NOMO-1 treated with DMSO at 0.1 percent for 48 hours (cell line): ENCODE measurements around the gene AKR1D1.
"Not testable (repeated sequence)": the region's sequence is repeated elsewhere in the genome, so short reads cannot be mapped to it uniquely, and the experiment has no call there.

Experiments used
- DNase-seq: peaks from one replicate; lab custom pipeline; 2025; ENCODE audit not compliant: unreplicated experiment; lab: John Stamatoyannopoulos, UW

Gene AKR1D1

DNA sequence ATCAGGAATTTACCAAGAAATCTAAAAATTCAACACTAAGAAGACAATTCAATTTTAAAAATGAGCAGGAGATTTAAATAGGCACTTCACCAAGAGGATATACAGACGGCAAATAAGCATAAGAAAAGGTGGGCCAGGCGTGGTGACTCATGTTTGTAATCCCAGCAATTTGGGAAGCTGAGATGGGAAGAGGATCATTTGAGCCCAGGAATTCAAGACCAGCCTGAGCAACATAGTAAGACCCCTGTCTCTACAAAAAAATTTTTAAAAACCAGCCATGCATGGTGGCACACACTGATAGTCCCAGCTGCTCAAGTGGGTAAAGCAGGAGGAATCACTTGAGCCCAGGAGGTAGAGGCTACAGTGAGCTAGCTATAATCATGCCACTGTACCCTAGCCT is 3.5 kb upstream of the AKR1D1 start:
- no peak for DNase-seq

GRCh38 chr7:138074121-138074520 is 2.1 kb upstream of the AKR1D1 start:
- DNase-seq: no peak

DNA sequence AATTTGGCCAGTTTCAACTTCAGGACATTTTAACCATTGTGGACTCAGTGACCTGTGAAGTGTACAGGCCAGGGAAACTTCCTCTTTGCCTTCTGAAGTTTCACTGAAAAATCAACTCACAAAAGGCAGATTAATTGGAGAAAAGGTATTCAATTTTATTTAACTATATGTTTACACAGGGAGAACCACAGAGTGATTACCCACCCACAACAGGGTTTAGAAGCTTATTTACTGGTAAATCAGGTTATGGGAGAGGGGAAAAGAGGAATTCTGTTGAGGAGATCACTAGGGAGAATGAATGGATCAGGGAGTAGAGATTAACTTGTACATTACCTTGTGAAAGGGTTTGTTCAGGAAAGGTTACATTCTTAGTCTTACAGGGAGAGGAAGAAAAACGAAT is 1.7 kb upstream of the AKR1D1 start:
- no peak for DNase-seq

DNA sequence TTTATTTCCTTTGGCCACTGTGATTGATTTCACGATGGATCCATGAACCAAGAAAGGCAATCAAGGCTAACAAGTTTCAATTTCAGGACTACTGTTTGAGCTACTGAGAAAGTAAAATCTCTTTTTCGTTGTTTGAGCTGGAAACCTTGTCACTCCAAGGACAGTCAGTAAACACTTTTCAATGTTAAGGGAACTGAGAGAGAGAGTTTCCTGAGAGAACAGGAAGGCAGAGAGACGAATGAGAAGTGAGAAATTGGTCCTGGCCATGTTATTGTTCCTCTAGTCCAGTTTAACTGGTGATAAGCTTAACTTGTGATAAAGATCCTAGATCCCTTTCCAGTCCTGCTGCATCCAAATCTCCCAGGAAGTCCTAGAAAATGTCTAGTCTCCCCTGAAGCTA is 909 bp upstream of the AKR1D1 start:
- DNase-seq: no peak

GRCh38 chr7:138075786-138076185 is 473 bp upstream of the AKR1D1 start:
- not testable (repeated sequence) for DNase-seq

- DNase-seq: no peak
Observed at GRCh38 chr7:138077809-138078208, 1.6 kb downstream of the AKR1D1 start.

DNA sequence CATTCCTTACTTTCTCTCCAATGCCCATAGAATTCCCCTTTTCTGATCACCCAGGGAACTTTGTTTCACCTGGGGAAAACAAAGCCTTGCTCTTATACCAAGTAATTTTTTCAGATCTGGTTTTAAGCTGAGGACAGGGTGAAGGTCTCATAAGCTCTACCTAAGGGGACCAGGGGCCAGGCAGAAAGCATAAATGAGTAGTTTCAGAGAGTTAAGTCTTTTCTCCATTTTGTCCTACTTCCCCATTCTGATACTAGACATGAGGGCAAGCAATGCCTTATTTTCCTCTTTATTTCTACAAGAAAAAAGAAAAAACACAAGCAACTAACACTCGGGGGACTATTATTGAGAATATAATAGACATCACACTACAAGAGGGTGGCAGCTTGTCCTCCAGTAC is 2.9 kb downstream of the AKR1D1 start:
- DNase-seq: peak; percentile 1

GRCh38 chr7:138081868-138082267 is 5.6 kb downstream of the AKR1D1 start:
- no peak for DNase-seq

GRCh38 chr7:138083859-138084258 is 7.6 kb downstream of the AKR1D1 start:
- DNase-seq: no peak

GRCh38 chr7:138086563-138087270 is 10.5 kb downstream of the AKR1D1 start:
- no peak for DNase-seq

DNA sequence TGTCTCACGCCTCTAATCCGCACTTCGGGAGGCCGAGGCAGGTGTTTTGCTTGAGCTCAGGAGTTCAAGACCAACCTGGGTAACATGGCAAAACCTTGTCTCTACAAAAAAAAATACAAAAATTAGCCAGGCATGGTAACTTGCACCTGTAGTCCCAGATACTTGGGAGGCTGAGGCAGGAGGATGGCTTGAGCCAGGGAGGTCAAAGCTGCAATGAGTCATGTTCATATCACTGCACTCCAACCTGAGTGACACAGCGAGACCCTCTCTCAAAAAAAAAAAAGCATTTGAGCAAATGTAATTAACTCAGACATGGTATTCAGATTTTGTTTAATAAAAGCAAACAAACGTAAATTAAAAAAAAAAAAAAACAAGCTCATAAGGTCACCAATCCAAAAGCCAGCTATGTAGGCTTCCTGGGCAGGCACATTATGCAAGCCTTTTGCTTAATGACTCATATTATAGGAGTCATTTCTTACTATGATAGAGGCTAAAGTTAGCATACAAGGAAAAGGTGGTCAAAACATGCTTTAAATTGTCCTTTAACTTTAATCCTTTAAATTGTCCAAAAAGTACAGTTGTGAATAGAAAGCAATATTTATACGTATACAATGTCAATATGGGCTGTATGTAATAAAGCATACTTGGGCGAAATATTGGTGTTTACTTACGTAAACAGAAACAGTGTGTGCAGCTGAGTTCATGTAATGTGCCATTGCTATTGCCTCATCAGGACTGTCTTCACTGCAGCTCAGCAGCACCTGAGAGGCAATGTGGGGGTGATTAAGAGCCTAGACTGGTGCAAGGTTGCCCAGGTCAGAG is 13.0 kb downstream of the AKR1D1 start:
- no peak for DNase-seq

DNA sequence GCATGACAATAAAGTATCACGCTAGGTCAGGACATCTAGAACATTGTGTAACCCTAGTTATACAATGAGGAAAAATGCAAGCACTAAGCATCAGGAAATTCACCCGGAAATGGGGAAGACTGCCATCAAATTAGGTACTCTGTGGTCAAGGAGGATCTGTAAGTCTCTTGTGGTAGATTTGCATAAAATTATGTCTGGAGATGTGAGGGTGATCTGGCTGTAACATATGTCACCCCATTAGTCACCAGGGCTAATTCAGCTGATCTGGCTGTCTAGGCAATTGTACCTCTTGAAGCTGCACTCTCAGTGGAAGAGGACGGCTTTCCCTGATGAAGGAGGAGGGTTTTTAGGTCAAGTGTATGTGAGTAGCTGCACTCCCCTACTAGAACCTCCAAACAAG is 14.8 kb downstream of the AKR1D1 start:
- peak; percentile 4 for DNase-seq

- DNase-seq: not testable (repeated sequence)
Observed at GRCh38 chr7:138091840-138092239, 15.6 kb downstream of the AKR1D1 start.

DNA sequence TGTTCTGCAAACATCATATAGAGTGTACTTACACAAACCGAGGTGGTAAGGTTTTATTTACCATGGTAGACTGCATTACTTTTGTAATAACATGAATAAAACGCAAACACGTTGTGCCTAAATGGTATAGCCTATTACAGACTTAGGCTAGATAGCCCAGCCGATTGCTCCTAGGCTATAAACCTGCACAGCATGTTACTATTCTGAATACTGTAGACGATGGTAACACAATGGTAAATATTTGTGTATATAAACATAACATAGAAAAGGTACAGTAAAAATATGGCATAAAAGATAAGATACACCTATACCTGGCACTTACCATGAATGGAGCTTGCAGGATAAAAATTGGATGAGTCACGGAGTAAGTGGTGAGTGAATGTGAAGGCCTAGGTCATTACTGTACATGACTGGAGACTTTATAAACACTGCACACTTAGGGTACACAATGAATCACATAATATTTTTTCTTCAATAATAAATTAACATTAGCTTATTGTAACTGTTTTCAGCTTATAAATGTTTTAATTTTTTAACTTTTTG is 16.3 kb downstream of the AKR1D1 start:
- no peak for DNase-seq

DNA sequence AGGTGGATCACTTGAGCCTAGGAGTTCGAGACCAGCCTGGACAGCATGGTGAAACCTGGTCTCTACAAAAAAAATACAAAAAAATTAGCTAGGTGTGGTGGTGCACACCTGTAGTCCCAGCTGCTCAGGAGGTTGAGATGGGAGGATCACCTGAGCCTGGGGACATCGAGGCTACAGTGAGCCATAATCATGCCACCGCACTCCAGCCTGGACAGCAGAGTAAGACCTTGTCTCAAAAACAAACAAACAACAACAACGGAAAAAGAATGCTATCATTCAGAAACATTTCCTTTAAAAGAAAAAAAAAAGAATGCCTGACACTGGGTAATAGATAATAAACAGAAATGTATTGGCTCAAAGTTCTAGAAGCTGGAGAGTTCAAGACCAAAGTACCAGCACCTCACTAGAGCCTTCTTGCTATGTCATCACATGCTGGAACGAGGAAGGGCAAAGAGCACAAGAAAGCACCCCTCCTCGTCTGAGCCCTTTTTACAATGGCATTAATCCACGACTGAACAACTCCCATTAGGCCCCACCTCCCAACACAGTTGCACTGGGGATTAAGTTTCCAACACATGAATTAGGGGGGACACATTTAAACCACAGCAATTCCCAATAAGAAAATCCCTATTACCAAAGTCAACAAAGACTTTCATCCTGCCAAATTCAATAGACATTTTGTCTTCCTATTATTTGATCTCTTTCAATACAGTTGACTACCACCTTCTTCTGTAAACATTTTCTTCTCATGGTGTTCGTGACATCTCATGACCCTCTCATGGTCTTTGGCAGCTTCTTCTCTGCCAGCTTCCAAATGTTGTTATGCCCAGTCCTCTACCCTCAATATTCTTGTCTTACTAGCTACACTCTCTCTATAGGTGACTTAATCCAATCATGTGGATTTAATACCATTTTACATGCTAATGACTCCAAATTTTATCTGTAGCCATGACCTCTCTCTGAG is 20.0 kb downstream of the AKR1D1 start:
- no peak for DNase-seq

GRCh38 chr7:138097064-138097741 is 20.9 kb downstream of the AKR1D1 start:
- DNase-seq: peak; percentile 4

- DNase-seq: no peak
Observed at GRCh38 chr7:138099813-138100212, 23.6 kb downstream of the AKR1D1 start.

DNA sequence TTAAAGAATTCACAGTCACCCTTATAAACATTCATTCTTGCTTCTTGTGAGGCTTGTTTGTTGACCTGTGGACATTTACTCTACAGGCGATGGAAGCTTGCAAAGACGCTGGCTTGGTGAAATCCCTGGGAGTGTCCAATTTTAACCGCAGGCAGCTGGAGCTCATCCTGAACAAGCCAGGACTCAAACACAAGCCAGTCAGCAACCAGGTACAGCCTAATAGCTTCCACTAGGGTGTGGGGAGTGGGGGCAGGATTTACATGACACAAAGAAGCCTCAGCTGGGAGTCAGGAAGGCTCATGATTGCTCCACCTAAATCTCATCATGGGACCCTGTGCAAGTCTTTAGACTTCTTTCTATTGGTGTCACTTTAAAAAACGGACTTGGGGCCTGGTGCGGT is 29.0 kb downstream of the AKR1D1 start:
- no peak for DNase-seq

- no peak for DNase-seq
Observed at GRCh38 chr7:138115047-138115446, 38.8 kb downstream of the AKR1D1 start.

DNA sequence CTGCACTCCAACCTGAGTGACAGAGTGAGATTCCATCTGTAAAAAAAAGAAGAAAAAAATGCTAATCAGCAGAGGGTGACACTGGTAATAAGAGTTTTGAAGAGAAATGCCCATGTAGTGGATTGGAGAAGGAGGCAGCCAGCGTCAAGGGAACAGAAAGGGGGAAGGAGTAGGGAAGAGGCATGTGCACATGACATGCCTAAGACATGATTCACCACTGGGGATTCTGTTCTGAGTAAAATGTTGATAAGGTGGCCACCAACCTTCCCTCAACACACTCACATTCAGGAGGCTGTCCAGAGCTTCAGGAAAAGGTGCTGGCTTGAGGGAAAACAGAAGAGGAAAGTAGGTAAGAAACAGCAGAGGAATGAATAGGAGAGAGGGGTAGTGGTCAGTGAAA is 39.9 kb downstream of the AKR1D1 start:
- DNase-seq: no peak

DNA sequence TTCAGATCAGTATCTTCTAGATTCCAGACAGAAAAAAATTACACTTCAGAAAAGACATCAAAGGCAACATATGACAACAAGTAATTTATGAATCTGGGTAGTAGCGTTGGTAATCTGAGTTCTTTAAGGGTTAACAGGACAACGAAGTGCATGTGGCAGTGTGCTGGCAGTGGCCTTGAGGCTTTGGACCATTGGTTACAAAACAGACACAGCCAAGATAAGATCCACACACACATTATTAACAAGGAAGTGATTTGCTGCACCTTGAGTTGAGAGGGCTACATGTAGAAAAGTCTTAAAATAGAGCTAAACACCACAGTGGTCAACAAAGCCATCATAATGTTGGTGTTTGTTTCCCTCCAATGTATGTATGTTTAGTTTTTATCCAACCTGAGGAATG is 40.6 kb downstream of the AKR1D1 start:
- DNase-seq: no peak
